GM23248 (cell line): ENCODE measurements around the gene PANK4.

Source experiments
- EZH2 ChIP-seq: fragments of 200-600 bp; sonication (generic); IDR thresholded peaks from 2 replicates; pipeline ENCODE4 v1.6.1; 2018; ENCODE audit warnings: antibody characterized with exemption, mild to moderate bottlenecking; ENCODE audit not compliant: insufficient read depth, poor library complexity, severe bottlenecking
- EZH2phosphoT487 ChIP-seq: fragments of 200-600 bp; sonication (generic); IDR thresholded peaks from 2 replicates; pipeline ENCODE4 v1.6.1; 2018; ENCODE audit warnings: antibody characterized with exemption, moderate library complexity, mild to moderate bottlenecking, low read depth; ENCODE audit not compliant: insufficient read depth

DNA sequence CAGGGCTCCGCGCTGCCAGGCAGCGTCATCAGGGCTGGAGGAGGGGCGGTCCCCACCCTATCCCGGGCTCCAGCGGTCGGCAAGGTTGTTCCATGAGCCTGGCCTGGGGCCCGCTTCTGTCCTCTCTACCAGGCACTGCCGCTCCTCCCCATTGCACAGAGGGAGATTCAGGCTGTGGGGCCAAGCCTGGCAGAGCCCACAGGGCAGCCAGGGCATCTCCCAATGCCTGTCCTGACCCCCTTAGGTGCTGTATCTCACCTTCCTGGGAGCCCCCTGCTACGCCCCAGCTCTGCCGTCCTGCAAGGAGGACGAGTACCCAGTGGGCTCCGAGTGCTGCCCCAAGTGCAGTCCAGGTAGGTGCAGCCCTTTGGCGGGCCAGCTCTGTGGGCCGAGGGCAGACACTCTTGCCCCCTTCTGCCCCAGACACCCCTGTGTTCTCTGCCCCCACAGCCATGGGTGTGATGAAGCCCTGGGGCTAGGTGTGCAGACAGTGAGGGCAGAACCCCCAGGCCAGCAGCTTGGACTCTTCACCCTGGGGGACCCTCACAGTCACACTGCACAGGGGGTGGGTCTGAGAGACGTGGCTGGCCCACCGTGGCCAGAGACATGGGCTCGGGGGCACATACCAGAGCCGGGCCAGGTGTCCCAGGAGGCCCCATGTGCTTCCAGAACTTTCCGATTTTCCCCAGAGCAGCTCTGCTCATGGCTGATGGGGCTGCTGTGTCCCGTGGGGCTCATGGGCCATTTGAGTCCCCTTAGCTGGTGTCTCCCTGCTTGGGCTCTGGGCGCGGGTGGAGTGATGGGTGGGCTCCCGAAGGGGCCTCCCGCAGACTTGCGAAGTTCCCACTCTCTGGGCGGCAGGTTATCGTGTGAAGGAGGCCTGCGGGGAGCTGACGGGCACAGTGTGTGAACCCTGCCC, 31.3 kb upstream of the PANK4 start:
- TF ChIP-seq EZH2 (no peak), EZH2phosphoT487 (no peak)
